Activated naive CD8-positive, alpha-beta T cell (primary cell): ENCODE data around the gene SLCO2A1.

Source experiments
- H3K27ac Mint-ChIP-seq: one replicate; pipeline ENCODE4 v1.8.0; 2021; ENCODE audit warnings: mixed read lengths
- H3K27me3 Mint-ChIP-seq: one replicate; pipeline ENCODE4 v1.8.0; 2021; ENCODE audit warnings: mixed read lengths
- H3K36me3 Mint-ChIP-seq: one replicate; pipeline ENCODE4 v1.8.0; 2021; ENCODE audit warnings: mixed read lengths
- H3K4me1 Mint-ChIP-seq: one replicate; pipeline ENCODE4 v1.8.0; 2021; ENCODE audit warnings: low read depth, mixed read lengths
- H3K4me3 Mint-ChIP-seq: one replicate; pipeline ENCODE4 v1.8.0; 2021; ENCODE audit warnings: mild to moderate bottlenecking, mixed read lengths
- H3K9me3 Mint-ChIP-seq: one replicate; pipeline ENCODE4 v1.8.0; 2021; ENCODE audit warnings: low read depth, mixed read lengths

SLCO2A1 gene

GRCh38 chr3:133954717-133955360 lies 74.9 kb downstream of the SLCO2A1 start:
- no peaks in the 10 kb centered on the region for H3K9me3 Mint-ChIP-seq
- H3K4me3 Mint-ChIP-seq = no peak overlapping the region
- H3K36me3 Mint-ChIP-seq = no peaks in the 10 kb centered on the region
- H3K4me1 Mint-ChIP-seq = no peaks in the 10 kb centered on the region
- no peaks in the 10 kb centered on the region for H3K27me3 Mint-ChIP-seq
- no peak overlapping the region for H3K27ac Mint-ChIP-seq

GRCh38 chr3:133953297-133953696 lies 76.4 kb downstream of the SLCO2A1 start:
- H3K9me3 Mint-ChIP-seq = no peaks in the 10 kb centered on the region
- no peak overlapping the region for H3K27ac Mint-ChIP-seq
- no peaks in the 10 kb centered on the region for H3K36me3 Mint-ChIP-seq
- H3K27me3 Mint-ChIP-seq = no peaks in the 10 kb centered on the region
- H3K4me3 Mint-ChIP-seq = no peak overlapping the region
- no peaks in the 10 kb centered on the region for H3K4me1 Mint-ChIP-seq

GRCh38 chr3:133949438-133949837 lies 80.3 kb downstream of the SLCO2A1 start:
- no peaks in the 10 kb centered on the region for H3K36me3 Mint-ChIP-seq
- no peak overlapping the region for H3K4me3 Mint-ChIP-seq
- H3K4me1 Mint-ChIP-seq = no peaks in the 10 kb centered on the region
- no peaks in the 10 kb centered on the region for H3K27me3 Mint-ChIP-seq
- H3K27ac Mint-ChIP-seq = no peak overlapping the region
- H3K9me3 Mint-ChIP-seq = no peaks in the 10 kb centered on the region

- H3K36me3 Mint-ChIP-seq = no peaks in the 10 kb centered on the region
- peaks cover 1% of the 10 kb centered on the region for H3K4me1 Mint-ChIP-seq
- no peaks in the 10 kb centered on the region for H3K9me3 Mint-ChIP-seq
- no peaks in the 10 kb centered on the region for H3K27me3 Mint-ChIP-seq
- H3K4me3 Mint-ChIP-seq = no peak overlapping the region
- H3K27ac Mint-ChIP-seq = no peak overlapping the region
Observed at GRCh38 chr3:133948996-133949395, 80.7 kb downstream of the SLCO2A1 start.

GRCh38 chr3:133948131-133948810 lies 81.5 kb downstream of the SLCO2A1 start:
- no peak overlapping the region for H3K27ac Mint-ChIP-seq

GRCh38 chr3:133945381-133946095 lies 84.2 kb downstream of the SLCO2A1 start:
- no peaks in the 10 kb centered on the region for H3K36me3 Mint-ChIP-seq
- no peak overlapping the region for H3K27ac Mint-ChIP-seq
- no peaks in the 10 kb centered on the region for H3K9me3 Mint-ChIP-seq
- peaks cover 8% of the 10 kb centered on the region for H3K4me1 Mint-ChIP-seq
- no peak overlapping the region for H3K4me3 Mint-ChIP-seq
- no peaks in the 10 kb centered on the region for H3K27me3 Mint-ChIP-seq

More at GRCh38 chr3:133948131-133948810, 81.5 kb downstream of the SLCO2A1 start:
- peaks cover 2% of the 10 kb centered on the region for H3K4me1 Mint-ChIP-seq
- H3K27me3 Mint-ChIP-seq = no peaks in the 10 kb centered on the region
- H3K36me3 Mint-ChIP-seq = no peaks in the 10 kb centered on the region
- no peaks in the 10 kb centered on the region for H3K9me3 Mint-ChIP-seq
- no peak overlapping the region for H3K4me3 Mint-ChIP-seq

DNA sequence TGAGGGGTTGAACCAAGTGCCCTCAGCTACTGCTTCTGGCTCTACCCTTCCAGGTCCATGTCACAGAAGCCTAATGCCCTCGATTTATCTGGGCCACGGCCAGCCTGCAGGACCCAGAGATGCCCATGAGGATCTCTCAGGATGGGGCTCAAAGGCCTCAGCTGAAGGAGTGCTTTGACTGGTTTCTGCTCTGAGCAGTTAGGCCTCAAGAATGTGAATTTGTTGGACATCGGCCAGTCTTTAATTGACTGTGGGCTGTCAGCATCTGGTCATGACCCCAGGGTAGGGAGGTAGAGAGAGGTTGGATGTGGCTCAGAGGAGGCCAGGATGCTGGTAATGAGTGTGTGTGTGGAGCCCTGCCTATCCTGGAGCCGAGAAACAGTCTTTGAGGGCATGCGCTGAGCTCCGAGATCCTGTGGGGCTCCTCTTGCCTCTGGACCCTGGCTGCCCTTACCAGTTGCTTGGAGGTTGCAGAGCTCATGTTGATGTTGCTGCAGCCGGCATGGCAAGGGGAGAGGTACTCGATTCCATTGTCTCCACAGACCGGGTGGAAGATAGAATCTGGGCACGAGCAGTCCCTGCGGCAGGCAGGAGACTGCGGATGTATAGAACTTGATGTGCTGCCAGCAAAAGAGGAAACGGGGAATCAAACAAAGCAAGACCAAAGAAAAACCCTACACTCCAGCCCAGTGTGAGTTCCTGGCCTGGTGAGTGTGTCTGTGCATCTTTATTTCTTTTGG lies 84.9 kb downstream of the SLCO2A1 start:
- Mint-ChIP-seq H3K36me3 (no peaks in the 10 kb centered on the region), H3K27me3 (no peaks in the 10 kb centered on the region), H3K4me3 (no peak overlapping the region), H3K27ac (no peak overlapping the region), H3K4me1 (peaks cover 8% of the 10 kb centered on the region), H3K9me3 (no peaks in the 10 kb centered on the region)

DNA sequence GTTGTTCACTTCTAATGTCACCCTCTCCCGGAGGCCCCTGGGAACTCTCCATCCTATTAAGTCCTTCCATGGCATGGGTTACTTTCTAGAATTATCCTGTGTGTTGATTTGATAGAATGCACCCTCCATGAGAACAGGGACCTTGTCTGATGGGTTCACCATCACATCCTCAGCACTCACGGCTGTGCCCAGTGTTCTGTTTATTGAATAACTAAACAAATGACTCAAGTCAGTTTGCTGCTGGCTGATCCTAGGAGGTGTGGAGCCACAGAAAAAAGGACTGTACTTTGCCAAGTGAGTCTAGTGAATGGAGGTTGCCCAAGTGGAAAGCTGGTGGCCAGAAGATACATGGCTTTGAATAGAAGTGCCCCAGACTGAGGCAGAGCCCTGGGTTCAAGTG lies 85.5 kb downstream of the SLCO2A1 start:
- Mint-ChIP-seq H3K4me3 (no peak overlapping the region), H3K27me3 (no peaks in the 10 kb centered on the region), H3K4me1 (peaks cover 8% of the 10 kb centered on the region), H3K9me3 (no peaks in the 10 kb centered on the region), H3K36me3 (no peaks in the 10 kb centered on the region), H3K27ac (no peak overlapping the region)

DNA sequence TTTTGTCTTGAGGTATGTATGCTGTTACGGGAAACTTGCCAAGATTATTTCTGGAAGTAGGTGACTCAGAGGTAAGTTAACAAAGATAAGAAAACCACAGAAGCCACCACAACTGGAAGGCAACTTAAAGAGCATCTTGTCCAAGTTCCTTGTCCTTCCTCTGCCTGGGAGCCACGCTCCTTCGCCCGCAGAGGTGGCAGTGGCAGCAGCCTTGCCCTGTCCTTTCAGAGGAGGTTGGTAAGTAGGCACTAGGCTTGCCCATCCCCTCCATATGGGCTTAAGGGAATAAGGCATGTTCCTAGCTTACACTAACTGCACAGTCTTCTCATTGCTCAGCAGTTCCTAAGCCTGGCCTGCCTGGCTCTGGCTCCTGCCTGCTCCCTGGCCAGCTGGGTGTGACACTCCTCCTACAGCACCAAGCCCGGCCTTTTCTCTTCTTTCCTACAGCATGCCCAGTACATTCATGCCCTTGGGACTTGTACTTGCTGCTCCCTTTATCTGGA lies 86.0 kb downstream of the SLCO2A1 start:
- Mint-ChIP-seq H3K4me3 (no peak overlapping the region), H3K27ac (no peak overlapping the region), H3K27me3 (no peaks in the 10 kb centered on the region), H3K36me3 (no peaks in the 10 kb centered on the region), H3K4me1 (peaks cover 8% of the 10 kb centered on the region), H3K9me3 (no peaks in the 10 kb centered on the region)

DNA sequence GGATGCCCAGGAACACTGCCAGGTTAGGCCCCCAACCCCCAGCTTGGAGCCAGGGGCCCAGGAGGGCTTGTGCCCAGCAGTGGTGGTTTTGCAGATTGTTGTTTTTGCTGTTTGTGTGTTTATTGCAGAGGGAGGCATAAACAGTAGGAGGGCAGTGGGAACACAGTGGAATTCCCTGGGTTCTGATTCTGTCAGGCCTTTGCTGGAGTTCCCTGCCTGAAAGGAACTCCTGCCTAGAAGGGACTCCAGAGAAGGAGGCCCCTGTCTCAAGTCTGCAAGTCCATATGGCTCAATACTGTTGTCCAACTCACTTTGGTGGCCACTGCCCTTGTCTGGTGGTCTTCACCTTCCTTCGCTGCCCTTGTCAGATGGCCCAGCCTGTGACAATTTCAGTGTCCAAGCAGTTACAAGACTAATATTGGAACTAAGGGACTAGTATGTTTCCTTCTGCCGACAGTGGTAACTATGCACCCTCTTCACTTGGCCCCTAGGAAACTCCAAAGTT lies 86.6 kb downstream of the SLCO2A1 start:
- Mint-ChIP-seq H3K4me1 (peaks cover 8% of the 10 kb centered on the region), H3K9me3 (no peaks in the 10 kb centered on the region), H3K4me3 (no peak overlapping the region), H3K27ac (no peak overlapping the region), H3K27me3 (no peaks in the 10 kb centered on the region), H3K36me3 (no peaks in the 10 kb centered on the region)

DNA sequence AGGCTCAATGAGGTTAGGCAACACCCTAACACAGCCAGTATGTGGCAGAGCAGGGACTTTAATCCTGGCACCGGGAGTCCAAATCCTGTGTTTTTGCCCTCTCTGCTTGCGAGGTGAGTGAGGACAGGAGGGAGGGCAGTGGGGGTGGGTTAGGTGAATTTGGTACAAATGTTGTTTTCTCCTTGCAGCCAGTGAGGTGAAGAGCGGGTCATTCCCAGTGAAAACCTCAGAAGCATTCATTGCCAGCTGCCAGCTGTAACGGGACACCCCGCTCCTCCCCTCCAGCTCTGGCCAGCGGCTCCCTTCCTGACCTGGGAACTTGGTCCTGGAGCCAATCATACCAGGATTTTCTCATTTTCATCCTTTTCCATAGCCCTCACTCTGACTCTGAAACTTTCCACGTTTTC lies 88.3 kb downstream of the SLCO2A1 start:
- H3K4me1 Mint-ChIP-seq = peaks cover 8% of the 10 kb centered on the region
- no peaks in the 10 kb centered on the region for H3K27me3 Mint-ChIP-seq
- no peak overlapping the region for H3K27ac Mint-ChIP-seq
- no peak overlapping the region for H3K4me3 Mint-ChIP-seq
- H3K36me3 Mint-ChIP-seq = no peaks in the 10 kb centered on the region
- H3K9me3 Mint-ChIP-seq = no peaks in the 10 kb centered on the region

GRCh38 chr3:133940536-133940935 lies 89.2 kb downstream of the SLCO2A1 start:
- H3K36me3 Mint-ChIP-seq = no peaks in the 10 kb centered on the region
- H3K9me3 Mint-ChIP-seq = no peaks in the 10 kb centered on the region
- H3K27me3 Mint-ChIP-seq = no peaks in the 10 kb centered on the region
- H3K4me1 Mint-ChIP-seq = peaks cover 8% of the 10 kb centered on the region
- no peak overlapping the region for H3K27ac Mint-ChIP-seq
- no peak overlapping the region for H3K4me3 Mint-ChIP-seq

GRCh38 chr3:133939463-133939835 lies 90.3 kb downstream of the SLCO2A1 start:
- H3K9me3 Mint-ChIP-seq = no peaks in the 10 kb centered on the region

DNA sequence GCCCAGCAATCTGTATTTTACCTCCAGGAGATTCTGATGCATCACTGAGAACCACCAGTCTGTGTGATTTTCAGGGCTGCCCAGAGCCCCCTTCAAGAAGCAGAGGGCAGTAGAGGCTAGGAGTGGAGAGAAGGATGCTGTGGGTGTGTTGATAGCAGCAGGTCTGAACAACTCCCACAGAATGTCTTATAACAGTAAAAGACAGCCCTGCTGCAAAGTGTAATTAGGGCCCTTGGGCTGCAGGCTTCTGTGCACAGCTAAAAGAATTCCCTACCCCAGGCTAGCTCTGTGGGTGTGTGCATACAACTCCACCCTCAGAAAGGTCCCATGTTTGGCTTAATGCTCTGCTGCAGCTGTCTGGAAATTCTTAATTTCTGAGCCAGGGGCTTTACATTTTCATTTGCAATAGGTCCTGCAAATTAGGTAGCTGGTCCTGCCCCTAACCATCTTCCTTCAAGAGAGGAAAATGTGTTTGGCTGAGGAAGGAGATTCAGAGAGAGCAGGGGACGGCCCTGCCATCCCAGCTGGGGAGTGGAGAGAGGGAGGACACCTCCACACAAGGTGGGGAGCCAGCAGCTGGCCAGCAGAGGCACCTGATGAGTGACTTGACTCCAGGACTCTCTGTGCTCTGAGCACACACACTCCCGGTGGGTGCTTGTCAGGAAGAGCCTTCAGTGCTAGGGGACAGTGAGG lies 90.8 kb downstream of the SLCO2A1 start:
- no peaks in the 10 kb centered on the region for H3K9me3 Mint-ChIP-seq

More at GRCh38 chr3:133939463-133939835, 90.3 kb downstream of the SLCO2A1 start:
- H3K36me3 Mint-ChIP-seq = no peaks in the 10 kb centered on the region
- H3K4me3 Mint-ChIP-seq = no peak overlapping the region
- H3K4me1 Mint-ChIP-seq = peaks cover 8% of the 10 kb centered on the region
- H3K27ac Mint-ChIP-seq = no peak overlapping the region
- no peaks in the 10 kb centered on the region for H3K27me3 Mint-ChIP-seq

More for the DNA sequence above, 90.8 kb downstream of the SLCO2A1 start:
- H3K27me3 Mint-ChIP-seq = no peaks in the 10 kb centered on the region
- H3K36me3 Mint-ChIP-seq = no peaks in the 10 kb centered on the region
- peaks cover 6% of the 10 kb centered on the region for H3K4me1 Mint-ChIP-seq
- no peak overlapping the region for H3K4me3 Mint-ChIP-seq
- no peak overlapping the region for H3K27ac Mint-ChIP-seq
